ENCODE measurements around the gene COL4A1.

COL4A1 gene

GRCh38 chr13:110151462-110151861, 155.5 kb downstream of the COL4A1 start:
- no peak for TF ChIP-seq SIN3A (IDR thresholded peaks at IDR 0.05; ENCODE audit: borderline replicate concordance, insufficient read depth, low read length)

GRCh38 chr13:110150384-110151101, 156.4 kb downstream of the COL4A1 start:
- TF ChIP-seq SIN3A (IDR thresholded peaks at IDR 0.05; ENCODE audit: borderline replicate concordance, insufficient read depth, low read length), result no peak
- no peak for TF ChIP-seq REST (IDR thresholded peaks at IDR 0.05; ENCODE audit: insufficient read depth in 1 of 2, low read depth in 2 of 2, low read length in 2 of 2)
- TF ChIP-seq TAF1 (IDR thresholded peaks at IDR 0.05; ENCODE audit: borderline replicate concordance, insufficient read depth, low read length), result no peak
- no peak for TF ChIP-seq FOXP2 (optimal IDR thresholded peaks at IDR 0.05; ENCODE audit: borderline replicate concordance, extremely low read depth, extremely low read length, insufficient read depth)
- TF ChIP-seq POLR2AphosphoS5 (IDR thresholded peaks at IDR 0.05; ENCODE audit: low read depth, low read length), result no peak

- TF ChIP-seq TAF1 (IDR thresholded peaks at IDR 0.05; ENCODE audit: borderline replicate concordance, insufficient read depth, low read length) (no peak), FOXP2 (optimal IDR thresholded peaks at IDR 0.05; ENCODE audit: borderline replicate concordance, extremely low read depth, extremely low read length, insufficient read depth) (no peak), SIN3A (IDR thresholded peaks at IDR 0.05; ENCODE audit: borderline replicate concordance, insufficient read depth, low read length) (no peak), POLR2AphosphoS5 (IDR thresholded peaks at IDR 0.05; ENCODE audit: low read depth, low read length) (no peak), REST (IDR thresholded peaks at IDR 0.05; ENCODE audit: insufficient read depth in 1 of 2, low read depth in 2 of 2, low read length in 2 of 2) (no peak)
Measured at GRCh38 chr13:110149036-110149435, 157.9 kb downstream of the COL4A1 start.

GRCh38 chr13:110140099-110140498, 166.9 kb downstream of the COL4A1 start:
- TF ChIP-seq SIN3A (IDR thresholded peaks at IDR 0.05; ENCODE audit: borderline replicate concordance, insufficient read depth, low read length) (no peak), POLR2AphosphoS5 (IDR thresholded peaks at IDR 0.05; ENCODE audit: low read depth, low read length) (no peak), REST (IDR thresholded peaks at IDR 0.05; ENCODE audit: insufficient read depth in 1 of 2, low read depth in 2 of 2, low read length in 2 of 2) (no peak), TAF1 (IDR thresholded peaks at IDR 0.05; ENCODE audit: borderline replicate concordance, insufficient read depth, low read length) (no peak), FOXP2 (optimal IDR thresholded peaks at IDR 0.05; ENCODE audit: borderline replicate concordance, extremely low read depth, extremely low read length, insufficient read depth) (no peak)

- TF ChIP-seq SIN3A (IDR thresholded peaks at IDR 0.05; ENCODE audit: borderline replicate concordance, insufficient read depth, low read length), result no peak
- TF ChIP-seq POLR2AphosphoS5 (IDR thresholded peaks at IDR 0.05; ENCODE audit: low read depth, low read length), result no peak
- TF ChIP-seq TAF1 (IDR thresholded peaks at IDR 0.05; ENCODE audit: borderline replicate concordance, insufficient read depth, low read length), result no peak
- no peak for TF ChIP-seq REST (IDR thresholded peaks at IDR 0.05; ENCODE audit: insufficient read depth in 1 of 2, low read depth in 2 of 2, low read length in 2 of 2)
- TF ChIP-seq FOXP2 (optimal IDR thresholded peaks at IDR 0.05; ENCODE audit: borderline replicate concordance, extremely low read depth, extremely low read length, insufficient read depth), result no peak
Measured at GRCh38 chr13:110138700-110139036, 168.3 kb downstream of the COL4A1 start.
